DND-41 (cell line): ENCODE data around the gene ZNF709.
"Not testable (repeated sequence)": the region's sequence is repeated elsewhere in the genome, so short reads cannot be mapped to it uniquely, and the experiment has no call there.

Source experiments
- ATAC-seq: fragments of 200-7000 bp; cut with Tn5 transposase; 3 replicates; pipeline ENCODE4 v1.9.1; 2021; ENCODE audit warnings: low read depth; ENCODE audit not compliant: insufficient read depth
- DNase-seq: peaks from one replicate; pipeline ENCODE4 v3.0.0-alpha.2; 2020
- H2AFZ ChIP-seq: 2 replicates; pipeline ENCODE4 v1.6.0; 2012; ENCODE audit warnings: low read depth, low read length
- H3K27ac ChIP-seq: 2 replicates; pipeline ENCODE4 v1.5.1; 2012; ENCODE audit warnings: low read length, inconsistent platforms
- H3K27me3 ChIP-seq: fragments of 200-600 bp; sonication (generic); 2 replicates; pipeline ENCODE4 v1.6.0; 2012; ENCODE audit warnings: low read length, mild to moderate bottlenecking, inconsistent platforms; ENCODE audit not compliant: insufficient read depth, poor library complexity
- H3K36me3 ChIP-seq: 2 replicates; pipeline ENCODE4 v1.5.1; 2012; ENCODE audit warnings: low read length, inconsistent platforms; ENCODE audit not compliant: insufficient read depth
- H3K4me1 ChIP-seq: 2 replicates; pipeline ENCODE4 v1.5.1; 2012; ENCODE audit warnings: mild to moderate bottlenecking, low read length; ENCODE audit not compliant: insufficient read depth
- H3K4me2 ChIP-seq: 2 replicates; pipeline ENCODE4 v1.6.0; 2012; ENCODE audit warnings: mild to moderate bottlenecking, moderate library complexity, low read length, inconsistent platforms; ENCODE audit not compliant: insufficient read depth
- H3K4me3 ChIP-seq, 2 experiments: fragments of 200-600 bp in 1 of 2; shearing (Covaris generic) in 1 of 2; 2 replicates each; pipeline ENCODE4 v1.5.1; 2012 to 2016; ENCODE audit warnings: inconsistent platforms in 2 of 2, low read length in 2 of 2, mild to moderate bottlenecking in 2 of 2, low read depth in 1 of 2, moderate library complexity in 1 of 2
- H3K79me2 ChIP-seq: 2 replicates; pipeline ENCODE4 v1.6.0; 2012; ENCODE audit warnings: low read length, inconsistent platforms; ENCODE audit not compliant: insufficient read depth
- H3K9ac ChIP-seq: 2 replicates; pipeline ENCODE4 v1.6.0; 2012; ENCODE audit warnings: low read depth, mild to moderate bottlenecking, inconsistent platforms, low read length, moderate library complexity
- H3K9me3 ChIP-seq: 2 replicates; pipeline ENCODE4 v1.5.1; 2012; ENCODE audit warnings: low read length, moderate library complexity, mild to moderate bottlenecking, inconsistent platforms; ENCODE audit not compliant: insufficient read depth, severe bottlenecking
- H4K20me1 ChIP-seq: 2 replicates; pipeline ENCODE4 v1.6.0; 2012; ENCODE audit warnings: low read length; ENCODE audit not compliant: insufficient read depth
- EZH2 ChIP-seq: IDR thresholded peaks from 3 replicates; pipeline ENCODE4 v1.6.1; 2012; ENCODE audit warnings: borderline replicate concordance, low read depth, mild to moderate bottlenecking, moderate library complexity, low read length, inconsistent platforms; ENCODE audit not compliant: severe bottlenecking
- TF ChIP-seq, protein P1 (sequence below): IDR thresholded peaks from 2 replicates; pipeline ENCODE4 v1.5.1; 2012; ENCODE audit warnings: borderline replicate concordance, low read length, moderate library complexity, mild to moderate bottlenecking; ENCODE audit not compliant: poor library complexity, severe bottlenecking; ENCODE audit errors: extremely low read depth

The ZNF709 gene

DNA sequence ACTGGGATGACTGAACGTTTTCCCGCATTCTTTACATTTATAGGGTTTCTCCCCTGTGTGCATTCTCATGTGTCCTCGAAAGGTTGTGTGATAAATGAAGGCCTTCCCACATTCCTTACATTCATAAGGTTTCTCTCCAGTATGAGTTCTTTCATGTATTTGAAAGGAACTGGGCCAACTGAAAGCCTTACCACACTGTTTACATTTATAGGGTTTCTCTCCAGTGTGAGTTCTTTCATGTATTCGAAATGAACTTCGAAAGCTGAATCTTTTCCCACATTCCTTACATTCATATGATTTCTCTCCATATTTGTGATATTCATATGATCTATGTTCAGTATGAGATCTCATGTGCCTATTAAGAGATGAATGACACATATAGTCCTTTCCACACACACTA, 19.4 kb downstream of the ZNF709 start:
- Histone ChIP-seq H3K4me1 (no peaks in the 10 kb centered on the region), H3K9me3 (peaks cover 43% of the 10 kb centered on the region), H4K20me1 (no peaks in the 10 kb centered on the region), H3K36me3 (peaks cover 37% of the 10 kb centered on the region), H2AFZ (no peak overlapping the region), H3K27ac (no peak overlapping the region), H3K9ac (no peak overlapping the region), H3K79me2 (peaks cover 10% of the 10 kb centered on the region; the same call in 1 of the 2 replicates), H3K27me3 (no peaks in the 10 kb centered on the region), H3K4me3 (no peak overlapping the region), H3K4me2 (no peak overlapping the region)
- ATAC-seq = no peak
- no peak for DNase-seq
- TF ChIP-seq, protein P1, sequence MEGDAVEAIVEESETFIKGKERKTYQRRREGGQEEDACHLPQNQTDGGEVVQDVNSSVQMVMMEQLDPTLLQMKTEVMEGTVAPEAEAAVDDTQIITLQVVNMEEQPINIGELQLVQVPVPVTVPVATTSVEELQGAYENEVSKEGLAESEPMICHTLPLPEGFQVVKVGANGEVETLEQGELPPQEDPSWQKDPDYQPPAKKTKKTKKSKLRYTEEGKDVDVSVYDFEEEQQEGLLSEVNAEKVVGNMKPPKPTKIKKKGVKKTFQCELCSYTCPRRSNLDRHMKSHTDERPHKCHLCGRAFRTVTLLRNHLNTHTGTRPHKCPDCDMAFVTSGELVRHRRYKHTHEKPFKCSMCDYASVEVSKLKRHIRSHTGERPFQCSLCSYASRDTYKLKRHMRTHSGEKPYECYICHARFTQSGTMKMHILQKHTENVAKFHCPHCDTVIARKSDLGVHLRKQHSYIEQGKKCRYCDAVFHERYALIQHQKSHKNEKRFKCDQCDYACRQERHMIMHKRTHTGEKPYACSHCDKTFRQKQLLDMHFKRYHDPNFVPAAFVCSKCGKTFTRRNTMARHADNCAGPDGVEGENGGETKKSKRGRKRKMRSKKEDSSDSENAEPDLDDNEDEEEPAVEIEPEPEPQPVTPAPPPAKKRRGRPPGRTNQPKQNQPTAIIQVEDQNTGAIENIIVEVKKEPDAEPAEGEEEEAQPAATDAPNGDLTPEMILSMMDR = no peak
- no peak for TF ChIP-seq EZH2

DNA sequence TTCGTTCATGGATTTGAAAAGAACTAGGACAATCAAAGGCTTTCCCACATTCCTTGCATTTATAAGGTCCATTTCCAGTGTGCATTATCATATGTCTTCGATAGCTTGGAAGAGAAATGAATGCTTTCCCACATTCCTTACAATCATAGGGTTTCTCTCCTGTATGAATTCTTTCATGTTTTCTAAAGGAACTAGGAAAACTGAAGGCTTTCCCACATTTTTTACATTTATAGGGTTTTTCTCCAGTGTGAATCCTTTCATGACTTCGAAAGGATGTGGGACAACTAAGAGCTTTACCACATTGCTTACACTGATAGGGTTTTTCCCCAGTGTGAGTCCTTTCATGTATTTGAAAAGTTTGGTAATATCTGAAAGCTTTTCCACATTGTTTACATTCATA, 19.8 kb downstream of the ZNF709 start:
- Histone ChIP-seq H3K4me1 (no peaks in the 10 kb centered on the region), H3K9ac (no peak overlapping the region), H3K9me3 (peaks cover 41% of the 10 kb centered on the region), H3K27ac (no peak overlapping the region), H3K4me2 (no peak overlapping the region), H2AFZ (no peak overlapping the region), H3K27me3 (no peaks in the 10 kb centered on the region), H3K36me3 (peaks cover 37% of the 10 kb centered on the region), H3K4me3 (no peak overlapping the region), H3K79me2 (peaks cover 6% of the 10 kb centered on the region; the same call in 1 of the 2 replicates), H4K20me1 (no peaks in the 10 kb centered on the region)
- TF ChIP-seq EZH2 = no peak
- TF ChIP-seq, protein P1 = no peak
- ATAC-seq (no peak), DNase-seq (no peak)

DNA sequence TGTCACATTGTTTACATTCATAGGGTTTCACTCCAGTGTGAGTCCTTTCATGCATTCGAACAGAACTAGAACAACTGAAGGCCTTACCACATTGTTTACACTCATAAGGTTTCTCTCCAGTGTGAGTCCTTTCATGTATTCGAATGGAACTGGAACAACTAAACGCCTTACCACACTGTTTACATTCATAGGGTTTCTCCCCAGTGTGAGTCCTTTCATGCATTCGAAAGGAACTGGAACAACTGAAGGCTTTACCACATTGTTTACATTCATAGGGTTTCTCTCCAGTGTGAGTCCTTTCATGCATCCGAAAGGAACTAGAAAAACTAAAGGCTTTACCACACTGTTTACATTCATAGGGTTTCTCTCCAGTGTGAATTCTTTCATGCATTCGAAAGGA, 20.5 kb downstream of the ZNF709 start:
- not testable (repeated sequence) for H4K20me1 ChIP-seq, H3K4me1 ChIP-seq, H3K4me3 ChIP-seq, H3K4me2 ChIP-seq, H2AFZ ChIP-seq, H3K9ac ChIP-seq, H3K79me2 ChIP-seq, H3K27me3 ChIP-seq, DNase-seq, ATAC-seq, H3K27ac ChIP-seq
- H3K9me3 ChIP-seq = peaks cover 38% of the 10 kb centered on the region
- H3K36me3 ChIP-seq = peaks cover 37% of the 10 kb centered on the region

DNA sequence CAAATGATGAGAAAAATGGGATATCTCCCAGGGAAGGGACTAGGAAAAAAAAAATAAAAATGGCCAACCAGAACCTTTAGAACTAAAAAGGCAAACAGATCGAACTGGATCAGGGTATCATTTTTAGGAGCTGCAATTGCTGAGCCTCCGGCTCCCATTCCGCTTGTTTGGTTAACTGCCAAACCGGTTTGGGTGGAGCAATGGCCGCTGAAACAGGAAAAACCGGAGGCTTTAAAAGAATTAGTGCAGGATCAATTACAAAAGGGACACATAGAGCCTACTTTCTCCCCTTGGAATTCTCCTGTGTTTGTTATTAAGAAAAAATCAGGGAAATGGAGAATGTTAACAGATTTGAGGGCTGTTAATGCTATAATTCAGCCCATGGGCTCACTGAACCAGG, 31.1 kb downstream of the ZNF709 start:
- no peaks in the 10 kb centered on the region for H3K4me1 ChIP-seq
- H3K9ac ChIP-seq = no peak overlapping the region
- H3K36me3 ChIP-seq = no peaks in the 10 kb centered on the region
- no peak for ATAC-seq
- no peaks in the 10 kb centered on the region for H3K27me3 ChIP-seq
- DNase-seq = no peak
- no peak for TF ChIP-seq EZH2
- TF ChIP-seq, protein P1 = no peak
- no peaks in the 10 kb centered on the region for H4K20me1 ChIP-seq
- no peaks in the 10 kb centered on the region for H3K79me2 ChIP-seq
- no peak overlapping the region for H3K27ac ChIP-seq
- no peak overlapping the region for H2AFZ ChIP-seq
- no peak overlapping the region for H3K4me2 ChIP-seq
- no peak overlapping the region for H3K4me3 ChIP-seq
- peaks cover 17% of the 10 kb centered on the region for H3K9me3 ChIP-seq
